Subcutaneous abdominal adipose tissue (tissue), 5 donors: ENCODE data around the gene HIPK1.

Experiments used
- H3K27ac ChIP-seq: one replicate; pipeline ENCODE4 v1.7.0; 2013; ENCODE audit warnings: low read depth, mild to moderate bottlenecking, inconsistent platforms, low read length, moderate library complexity
- H3K27me3 ChIP-seq, 5 donors: one replicate each; pipeline ENCODE4 v1.7.0; 2013; ENCODE audit warnings: low read length in 5 of 5, inconsistent platforms in 1 of 5; ENCODE audit not compliant: control insufficient read depth in 5 of 5, insufficient read depth in 4 of 5
- H3K36me3 ChIP-seq, 5 donors: one replicate each; pipeline ENCODE4 v1.7.0; 2013; ENCODE audit warnings: low read length in 5 of 5; ENCODE audit not compliant: control insufficient read depth in 5 of 5, insufficient read depth in 5 of 5
- H3K4me1 ChIP-seq, 5 donors: one replicate each; pipeline ENCODE4 v1.7.0; 2013; ENCODE audit warnings: low read length in 5 of 5, mild to moderate bottlenecking in 3 of 5, moderate library complexity in 1 of 5; ENCODE audit not compliant: control insufficient read depth in 5 of 5, insufficient read depth in 5 of 5
- H3K4me3 ChIP-seq, 5 donors: one replicate each; pipeline ENCODE4 v1.7.0; 2013; ENCODE audit warnings: low read length in 5 of 5, low read depth in 1 of 5
- H3K9ac ChIP-seq, 5 donors: one replicate each; pipeline ENCODE4 v1.7.0; 2013; ENCODE audit warnings: low read length in 5 of 5, mild to moderate bottlenecking in 4 of 5, moderate library complexity in 3 of 5
- H3K9me3 ChIP-seq, 5 donors: one replicate each; pipeline ENCODE4 v1.7.0; 2013; ENCODE audit warnings: low read length in 5 of 5; ENCODE audit not compliant: control insufficient read depth in 5 of 5
- donor health status: healthy.
- donor health status: healthy.
- donor health status: healthy.
- donor health status: healthy.
- donor health status: healthy.

HIPK1 gene

GRCh38 chr1:113987259-113987658 lies 58.1 kb downstream of the HIPK1 start:
- H3K9ac ChIP-seq = no peak overlapping the region
- H3K9me3 ChIP-seq = no peaks in the 10 kb centered on the region
- peaks cover 17 to 30% (median 27%) of the 10 kb centered on the region in 5 donors for H3K4me1 ChIP-seq
- H3K27me3 ChIP-seq = no peaks in the 10 kb centered on the region
- H3K36me3 ChIP-seq = no peaks in the 10 kb centered on the region
- H3K4me3 ChIP-seq = no peak overlapping the region
- no peak overlapping the region for H3K27ac ChIP-seq

- Histone ChIP-seq H3K4me1 (no peaks in the 10 kb centered on the region), H3K4me3 (no peak overlapping the region), H3K36me3 (no peaks in the 10 kb centered on the region), H3K9ac (no peak overlapping the region), H3K27me3 (no peaks in the 10 kb centered on the region), H3K9me3 (peaks cover 0 to 13% (median 6%) of the 10 kb centered on the region in 5 donors), H3K27ac (no peak overlapping the region)
These were observed 61.4 kb downstream of the HIPK1 start for GRCh38 chr1:113990530-113990929.

DNA sequence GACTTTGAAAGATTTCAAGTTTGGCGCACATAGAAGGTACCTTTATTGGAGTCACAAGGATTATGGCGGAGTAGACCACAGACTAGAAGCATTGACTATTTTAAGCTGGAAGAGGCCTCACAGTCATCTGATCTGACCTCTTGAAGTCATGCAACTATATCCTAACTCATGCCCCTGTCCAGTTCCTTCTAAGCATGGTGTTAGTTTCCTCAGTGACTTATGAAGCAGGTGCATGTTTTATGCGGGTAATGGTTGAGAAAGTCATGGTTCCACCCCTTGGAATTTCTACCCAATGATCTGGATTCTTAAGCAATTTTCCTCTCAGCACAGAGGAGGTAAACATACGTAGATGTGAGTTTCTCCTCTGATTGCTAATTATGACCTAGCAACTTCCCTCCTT lies 61.8 kb downstream of the HIPK1 start:
- H3K9me3 ChIP-seq = peaks cover 0 to 15% (median 7%) of the 10 kb centered on the region in 5 donors
- H3K4me3 ChIP-seq = no peak overlapping the region
- H3K36me3 ChIP-seq = no peaks in the 10 kb centered on the region
- H3K27me3 ChIP-seq = no peaks in the 10 kb centered on the region
- H3K9ac ChIP-seq = no peak overlapping the region
- H3K27ac ChIP-seq = no peak overlapping the region
- no peaks in the 10 kb centered on the region for H3K4me1 ChIP-seq

DNA sequence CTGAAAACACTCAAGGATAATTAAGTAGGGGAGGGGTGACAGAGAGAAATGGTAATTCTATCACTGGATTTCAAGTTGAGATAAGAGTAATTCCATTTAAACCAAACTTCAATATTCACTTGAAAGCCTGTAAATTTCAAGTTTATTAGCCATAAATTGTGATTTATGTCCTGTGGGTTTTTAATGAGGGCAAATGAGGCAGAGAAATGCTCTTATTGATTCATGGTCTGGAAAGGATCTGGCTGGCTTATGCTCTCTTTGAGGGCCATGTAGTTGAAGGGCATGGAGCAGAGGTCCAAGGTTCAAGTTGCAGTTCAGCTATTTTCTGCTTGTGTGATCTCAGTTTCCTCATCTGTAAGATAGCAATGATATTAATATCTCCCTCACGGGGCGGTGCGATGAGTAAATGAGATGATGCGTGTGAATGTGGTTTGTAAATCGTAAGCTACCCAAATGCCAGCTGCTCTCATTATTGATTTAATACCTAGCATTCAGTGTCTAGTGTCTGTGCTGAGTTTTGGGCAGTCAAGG lies 62.4 kb downstream of the HIPK1 start:
- H3K27ac ChIP-seq = no peak overlapping the region
- H3K4me3 ChIP-seq = no peak overlapping the region
- no peaks in the 10 kb centered on the region for H3K27me3 ChIP-seq
- no peaks in the 10 kb centered on the region for H3K4me1 ChIP-seq
- no peak overlapping the region for H3K9ac ChIP-seq
- no peaks in the 10 kb centered on the region for H3K36me3 ChIP-seq
- H3K9me3 ChIP-seq = peaks cover 0 to 15% (median 7%) of the 10 kb centered on the region in 5 donors

- Histone ChIP-seq H3K4me1 (no peaks in the 10 kb centered on the region), H3K4me3 (no peak overlapping the region), H3K27ac (no peak overlapping the region), H3K36me3 (no peaks in the 10 kb centered on the region), H3K27me3 (no peaks in the 10 kb centered on the region), H3K9ac (no peak overlapping the region), H3K9me3 (peaks cover 0 to 15% (median 7%) of the 10 kb centered on the region in 5 donors)
These were observed 63.9 kb downstream of the HIPK1 start for GRCh38 chr1:113993072-113993471.

DNA sequence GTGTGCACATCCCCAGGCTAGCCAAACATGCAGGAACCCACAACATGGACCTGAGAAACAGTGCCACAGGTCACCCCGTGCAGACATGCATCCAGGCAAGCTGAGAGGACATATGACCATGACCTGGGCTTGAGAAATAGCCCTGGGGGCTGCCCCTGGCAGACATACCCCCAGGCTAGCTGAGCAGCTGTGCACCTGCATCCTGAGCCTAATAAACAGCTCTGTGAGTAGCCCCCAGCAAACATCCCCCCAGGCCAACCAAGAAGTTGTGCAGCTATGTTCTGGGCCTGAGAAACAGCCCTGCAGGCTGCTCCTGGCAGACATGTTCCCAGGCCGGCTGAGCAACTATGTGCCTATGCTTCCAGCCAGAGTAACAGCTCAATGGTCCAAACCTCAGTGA lies 64.6 kb downstream of the HIPK1 start:
- H3K4me1 ChIP-seq = peaks cover 0 to 4% (median 0%) of the 10 kb centered on the region in 5 donors
- H3K9me3 ChIP-seq = peaks cover 0 to 15% (median 7%) of the 10 kb centered on the region in 5 donors
- H3K4me3 ChIP-seq = no peak overlapping the region
- H3K36me3 ChIP-seq = no peaks in the 10 kb centered on the region
- no peaks in the 10 kb centered on the region for H3K27me3 ChIP-seq
- H3K9ac ChIP-seq = no peak overlapping the region
- H3K27ac ChIP-seq = no peak overlapping the region

DNA sequence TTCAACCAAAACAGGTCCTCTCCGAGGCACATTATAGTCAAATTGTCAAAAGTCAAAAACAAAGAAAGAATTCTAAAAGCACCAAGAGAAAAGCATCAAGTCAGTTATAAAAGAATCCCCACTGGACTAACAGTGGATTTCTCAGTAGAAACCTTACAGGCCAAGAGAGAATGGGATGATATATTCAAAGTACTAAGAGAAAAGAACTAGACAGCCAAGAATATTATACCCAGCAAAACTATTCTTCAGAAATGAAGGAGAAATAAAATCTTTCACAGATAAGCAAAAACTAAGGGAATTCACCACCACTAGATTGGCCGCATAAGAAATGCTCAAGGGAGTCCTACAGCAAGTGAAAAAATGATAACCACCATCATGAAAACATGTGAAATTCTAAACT lies 66.3 kb downstream of the HIPK1 start:
- Histone ChIP-seq H3K36me3 (no peaks in the 10 kb centered on the region), H3K4me1 (peaks cover 0 to 4% (median 0%) of the 10 kb centered on the region in 5 donors), H3K9me3 (peaks cover 0 to 15% (median 7%) of the 10 kb centered on the region in 5 donors), H3K4me3 (no peak overlapping the region), H3K27ac (no peak overlapping the region), H3K9ac (no peak overlapping the region), H3K27me3 (no peaks in the 10 kb centered on the region)

DNA sequence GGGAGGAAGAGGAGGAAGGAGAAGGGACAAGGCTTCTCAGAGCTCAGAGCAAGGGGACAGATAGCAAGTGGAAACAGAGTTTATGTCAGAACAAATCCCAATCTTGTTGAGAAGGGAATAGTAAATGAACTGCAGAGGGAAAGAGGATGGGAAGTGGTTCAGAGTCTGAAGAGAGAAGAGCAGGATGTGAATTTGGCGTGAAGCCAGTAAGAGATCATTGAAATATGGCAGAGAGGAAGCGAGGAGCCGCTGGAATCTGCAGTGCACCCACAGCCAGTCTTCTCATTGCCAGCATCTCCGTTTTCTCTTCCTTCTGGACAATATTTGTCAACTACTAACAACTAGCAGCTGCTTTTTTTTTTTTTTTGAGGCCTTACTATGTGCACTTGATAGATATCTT lies 69.2 kb downstream of the HIPK1 start:
- H3K4me1 ChIP-seq = peaks cover 0 to 14% (median 12%) of the 10 kb centered on the region in 5 donors
- no peaks in the 10 kb centered on the region for H3K27me3 ChIP-seq
- H3K36me3 ChIP-seq = no peaks in the 10 kb centered on the region
- H3K27ac ChIP-seq = no peak overlapping the region
- H3K9me3 ChIP-seq = peaks cover 0 to 15% (median 7%) of the 10 kb centered on the region in 5 donors
- H3K4me3 ChIP-seq = no peak overlapping the region
- no peak overlapping the region for H3K9ac ChIP-seq

- Histone ChIP-seq H3K27me3 (no peaks in the 10 kb centered on the region), H3K36me3 (no peaks in the 10 kb centered on the region), H3K9ac (no peak overlapping the region), H3K27ac (no peak overlapping the region), H3K9me3 (peaks cover 0 to 11% (median 6%) of the 10 kb centered on the region in 5 donors), H3K4me3 (no peak overlapping the region), H3K4me1 (peaks cover 0 to 18% (median 15%) of the 10 kb centered on the region in 5 donors)
These were observed 70.1 kb downstream of the HIPK1 start for GRCh38 chr1:113999233-113999632.

GRCh38 chr1:113999799-114000198 lies 70.7 kb downstream of the HIPK1 start:
- no peak overlapping the region for H3K4me3 ChIP-seq
- no peaks in the 10 kb centered on the region for H3K27me3 ChIP-seq
- no peaks in the 10 kb centered on the region for H3K36me3 ChIP-seq
- H3K27ac ChIP-seq = no peak overlapping the region
- peaks cover 0 to 8% (median 6%) of the 10 kb centered on the region in 5 donors for H3K9me3 ChIP-seq
- H3K9ac ChIP-seq = no peak overlapping the region
- peaks cover 0 to 18% (median 15%) of the 10 kb centered on the region in 5 donors for H3K4me1 ChIP-seq
